DMS153 treated with DMSO at 0.1 percent for 48 hours (cell line): ENCODE measurements around the gene TSPAN32.

ENCODE experiments used
- DNase-seq: peaks from one replicate; lab custom pipeline; 2025; ENCODE audit not compliant: unreplicated experiment; lab: John Stamatoyannopoulos, UW

Gene TSPAN32

DNA sequence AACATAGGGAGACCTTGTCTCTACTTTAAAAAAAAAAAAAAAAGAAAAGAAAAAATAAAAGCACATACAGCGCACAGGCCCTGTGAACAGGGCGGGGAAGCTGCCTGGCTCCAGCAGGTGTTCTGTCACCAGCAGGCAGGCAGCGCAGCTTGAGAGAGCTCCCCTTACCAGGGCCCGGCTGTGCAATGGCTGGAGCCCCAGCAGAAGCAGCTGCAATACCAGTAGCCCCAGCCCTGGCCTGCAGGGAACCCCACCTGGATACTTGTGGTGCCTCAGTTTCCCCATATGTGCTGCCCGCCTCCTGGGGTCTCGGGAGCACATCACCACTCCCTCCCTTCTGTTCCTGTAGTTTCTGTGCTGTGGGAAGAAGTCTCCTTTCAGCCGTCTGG, 12.3 kb downstream of the TSPAN32 start:
- DNase-seq, result no peak

DNA sequence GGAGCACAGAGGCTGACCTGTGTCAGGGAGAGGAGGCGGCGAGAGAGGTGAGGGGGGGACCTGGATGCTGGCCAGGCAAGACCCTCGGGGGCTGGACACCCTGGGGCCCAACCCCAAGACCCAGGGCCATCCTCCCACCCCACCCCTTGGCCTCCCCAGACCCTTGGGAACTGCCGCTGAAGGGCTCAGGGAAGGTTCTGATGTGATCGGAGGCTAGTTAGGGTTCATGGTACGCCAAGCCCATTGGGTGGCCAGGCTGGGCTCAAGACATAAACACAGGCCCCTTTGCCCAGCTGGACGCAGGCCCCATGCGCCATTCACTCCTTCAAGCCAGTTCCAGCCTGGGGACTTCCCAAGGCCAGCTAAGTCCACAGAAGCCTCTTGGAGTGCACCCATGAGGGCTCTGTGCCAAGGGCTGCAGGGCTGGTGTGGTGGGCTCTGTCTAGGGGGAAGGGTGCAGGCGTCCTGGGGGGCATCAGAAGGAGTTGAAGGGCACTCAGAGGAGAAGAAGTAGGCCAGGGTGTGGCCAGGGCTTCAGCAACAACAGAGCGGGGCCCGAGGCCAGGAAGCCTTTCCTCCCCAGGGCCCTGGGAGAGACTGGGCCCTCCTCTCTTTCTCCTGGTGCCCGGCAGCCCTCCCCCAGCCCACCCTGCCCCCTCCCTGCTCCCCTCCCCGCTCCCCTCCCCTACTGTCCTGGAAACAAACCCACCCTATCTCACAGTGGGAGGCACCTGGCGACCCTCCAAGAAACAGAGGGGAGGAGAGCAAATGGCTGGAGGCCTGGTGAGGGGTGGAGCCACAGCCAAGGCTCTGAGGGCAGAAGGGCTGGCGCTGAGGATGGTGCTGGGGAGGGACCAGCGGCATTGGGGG, 12.9 kb downstream of the TSPAN32 start:
- DNase-seq, result no peak

- DNase-seq, result no peak
Measured at GRCh38 chr11:2315395-2316168, 13.8 kb downstream of the TSPAN32 start.

DNA sequence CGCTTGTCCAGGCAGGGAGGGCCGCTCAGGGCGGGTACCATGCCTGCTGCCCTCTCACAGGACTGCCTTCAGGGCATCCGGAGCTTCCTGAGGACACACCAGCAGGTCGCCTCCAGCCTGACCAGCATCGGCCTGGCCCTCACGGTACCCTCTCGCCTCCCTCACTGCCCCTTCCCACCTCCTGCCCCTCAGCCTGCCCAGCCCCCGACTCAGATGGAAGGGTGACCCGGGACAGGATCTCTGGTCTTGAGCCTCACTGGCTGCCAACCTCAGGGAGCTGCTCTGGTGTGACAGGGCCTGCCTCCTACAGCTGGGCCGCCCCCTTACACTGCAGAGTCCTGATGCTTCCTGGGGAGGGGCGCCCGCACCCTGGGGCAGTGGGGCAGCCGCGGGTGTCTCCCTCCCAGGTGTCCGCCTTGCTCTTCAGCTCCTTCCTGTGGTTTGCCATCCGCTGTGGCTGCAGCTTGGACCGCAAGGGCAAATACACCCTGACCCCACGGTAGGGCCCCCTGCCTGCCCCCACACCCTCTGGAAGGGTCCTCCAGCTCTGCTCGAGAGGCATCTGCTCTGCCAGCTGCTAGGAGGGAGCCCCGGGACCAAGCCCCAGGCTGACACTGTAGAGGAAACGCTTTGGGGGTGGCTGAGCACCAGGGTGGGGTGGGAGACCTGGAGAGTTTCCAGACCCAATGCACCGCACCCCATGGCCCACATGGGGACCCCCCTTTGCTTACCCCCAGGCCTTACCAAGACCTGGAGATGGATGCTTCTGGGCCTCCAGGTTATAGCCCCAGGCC, 14.6 kb downstream of the TSPAN32 start:
- DNase-seq, result no peak

- no peak for DNase-seq
Measured at GRCh38 chr11:2316963-2317244, 15.1 kb downstream of the TSPAN32 start.

DNA sequence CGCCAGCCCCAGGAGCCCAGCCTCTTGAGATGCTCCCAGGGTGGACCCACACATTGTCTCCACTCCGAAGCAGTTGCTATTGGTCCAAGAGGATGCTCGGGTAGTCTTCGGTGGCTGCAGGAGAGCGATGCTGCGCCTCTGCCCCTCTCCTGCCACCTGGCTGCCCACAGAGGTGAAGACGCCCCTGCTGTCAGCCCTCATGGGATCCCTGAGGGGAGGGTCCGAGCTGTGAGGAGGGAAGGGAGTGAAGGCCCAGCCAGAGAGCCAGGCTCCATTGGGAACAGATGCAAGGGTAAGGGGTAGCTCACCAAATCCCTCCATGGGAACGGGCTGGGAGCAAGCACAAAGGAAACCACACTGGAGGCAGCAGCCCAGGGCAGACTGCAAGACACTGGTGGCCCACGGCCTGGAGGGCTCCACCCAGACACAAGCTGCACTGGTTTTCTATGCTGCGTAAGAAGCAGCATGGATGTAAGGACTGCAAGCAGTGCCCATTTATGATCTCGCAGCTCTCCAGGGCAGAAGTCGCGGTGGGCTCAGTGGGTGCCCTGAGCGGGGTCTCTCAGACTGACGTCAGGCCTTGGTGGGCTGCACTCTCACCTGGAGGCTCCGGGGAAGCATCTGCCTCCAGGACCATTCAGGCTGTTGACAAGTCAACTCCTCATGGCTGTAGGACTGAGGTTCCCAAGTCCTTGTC, 15.7 kb downstream of the TSPAN32 start:
- DNase-seq, result no peak

GRCh38 chr11:2318123-2318522, 16.3 kb downstream of the TSPAN32 start:
- DNase-seq, result no peak

GRCh38 chr11:2318707-2319106, 16.9 kb downstream of the TSPAN32 start:
- no peak for DNase-seq

DNA sequence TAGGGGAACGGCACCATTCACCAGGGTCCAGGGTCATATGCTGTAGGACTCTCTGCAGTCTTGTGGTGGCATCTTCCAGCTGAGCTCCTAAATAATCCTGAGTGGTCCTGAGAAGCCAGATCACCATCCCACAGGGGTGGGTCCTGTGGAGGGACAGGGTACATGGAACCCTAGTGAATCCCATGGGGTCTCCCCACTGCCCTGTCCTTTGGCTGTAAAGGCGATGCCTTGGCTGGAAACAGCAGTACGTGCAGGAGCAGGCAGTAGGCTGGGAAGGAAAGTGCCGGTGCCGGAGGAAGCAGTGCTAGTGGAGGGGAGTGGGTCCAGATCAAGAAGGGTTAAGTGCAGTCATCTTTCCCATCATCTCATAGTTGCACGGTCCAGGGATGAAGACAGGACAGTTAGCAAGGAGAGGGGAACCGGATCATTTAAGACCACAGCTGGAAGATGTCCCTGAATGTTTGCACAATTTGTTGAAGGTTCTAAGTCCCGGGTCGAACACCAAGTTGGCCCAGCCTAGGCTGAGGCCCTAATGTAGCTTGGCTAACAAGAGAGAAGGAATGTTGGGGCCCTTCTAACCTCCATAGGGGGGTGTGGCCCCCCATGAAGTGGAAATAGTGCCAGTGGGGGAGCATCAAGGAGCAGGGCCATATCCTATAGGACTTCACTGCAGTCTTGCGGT, 18.1 kb downstream of the TSPAN32 start:
- DNase-seq, result no peak

GRCh38 chr11:2320568-2321310, 18.9 kb downstream of the TSPAN32 start:
- no peak for DNase-seq

- DNase-seq, result no peak
Measured at GRCh38 chr11:2321311-2321683, 19.5 kb downstream of the TSPAN32 start.

DNA sequence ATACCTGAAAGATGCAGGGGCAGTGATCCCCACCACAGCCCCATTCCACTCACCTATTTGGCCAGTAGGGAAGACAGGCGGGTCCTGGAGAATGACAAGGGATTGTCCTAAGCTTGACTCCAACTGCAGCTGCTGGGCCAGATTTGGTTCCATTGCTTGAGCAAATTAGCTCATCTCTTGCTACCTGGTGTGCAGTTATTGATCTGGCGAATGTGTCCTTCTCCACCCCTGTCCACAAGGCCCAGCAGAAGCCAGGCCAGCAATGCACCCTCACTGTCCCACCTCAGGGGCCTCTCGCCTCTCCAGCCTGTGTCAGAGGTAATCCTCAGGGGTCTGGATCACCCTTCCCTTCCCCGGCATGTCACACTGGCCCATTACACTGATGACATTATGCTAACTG, 23.3 kb downstream of the TSPAN32 start:
- no peak for DNase-seq

DNA sequence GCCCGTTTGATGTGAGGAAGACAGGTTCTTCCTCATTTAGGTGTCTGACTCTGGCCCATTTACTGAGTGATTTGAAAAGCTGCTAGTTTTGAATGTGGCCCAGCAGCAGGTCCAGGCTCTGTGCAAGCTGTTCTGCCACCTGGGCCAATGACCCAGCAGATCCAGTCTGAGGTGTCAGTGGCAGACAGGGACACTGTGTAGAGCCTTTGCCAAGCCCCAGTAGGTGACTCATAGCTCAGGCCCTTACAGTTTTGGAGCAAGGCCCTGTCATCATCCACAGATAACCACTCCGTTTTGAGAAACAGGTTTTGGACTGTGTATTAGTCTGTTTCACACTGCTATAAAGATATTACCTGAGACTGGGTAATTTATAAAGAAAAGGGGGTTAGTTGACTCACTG, 23.9 kb downstream of the TSPAN32 start:
- DNase-seq, result no peak

DNA sequence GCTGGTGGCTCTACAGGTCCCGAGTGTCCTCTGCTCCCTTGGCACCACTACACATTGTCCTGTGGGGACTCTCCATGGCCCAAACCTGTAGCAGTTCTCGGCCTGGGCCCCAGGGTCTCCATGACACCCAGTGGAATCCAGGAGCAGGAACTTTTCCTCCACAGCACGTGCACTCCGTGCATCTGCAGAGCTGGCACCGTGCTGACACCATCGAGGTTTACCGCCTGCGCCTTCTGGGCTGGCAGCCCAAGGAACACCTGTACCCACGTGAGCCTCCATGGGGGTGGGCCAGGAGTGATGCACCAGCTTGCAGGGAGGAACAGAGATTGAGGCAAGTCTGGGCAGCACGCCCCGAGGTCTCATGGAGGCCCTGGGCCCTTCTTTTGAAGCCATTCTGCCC, 25.2 kb downstream of the TSPAN32 start:
- no peak for DNase-seq

- no peak for DNase-seq
Measured at GRCh38 chr11:2328021-2328420, 26.2 kb downstream of the TSPAN32 start.

GRCh38 chr11:2328656-2329354, 27.0 kb downstream of the TSPAN32 start:
- DNase-seq, result no peak

DNA sequence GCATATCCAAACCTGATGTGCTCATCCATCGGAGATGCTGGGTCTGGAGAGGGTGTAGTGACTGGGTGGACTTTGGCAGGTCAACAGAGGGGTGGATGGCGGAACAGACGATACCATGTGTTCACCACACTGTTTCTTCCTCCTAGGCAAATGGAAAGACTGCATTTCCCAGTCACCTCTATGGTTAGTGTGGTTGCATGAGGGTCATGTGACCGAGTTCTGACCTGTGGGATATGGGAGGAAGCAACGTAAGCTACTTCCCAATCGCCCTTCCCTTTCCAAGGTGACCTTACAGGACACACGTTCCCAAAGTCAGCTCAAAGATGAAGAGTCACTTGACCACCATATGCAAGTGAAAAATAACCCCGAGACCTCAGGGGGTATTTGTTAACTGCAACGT, 27.7 kb downstream of the TSPAN32 start:
- DNase-seq, result no peak

- DNase-seq, result no peak
Measured at GRCh38 chr11:2330696-2331095, 28.9 kb downstream of the TSPAN32 start.

DNA sequence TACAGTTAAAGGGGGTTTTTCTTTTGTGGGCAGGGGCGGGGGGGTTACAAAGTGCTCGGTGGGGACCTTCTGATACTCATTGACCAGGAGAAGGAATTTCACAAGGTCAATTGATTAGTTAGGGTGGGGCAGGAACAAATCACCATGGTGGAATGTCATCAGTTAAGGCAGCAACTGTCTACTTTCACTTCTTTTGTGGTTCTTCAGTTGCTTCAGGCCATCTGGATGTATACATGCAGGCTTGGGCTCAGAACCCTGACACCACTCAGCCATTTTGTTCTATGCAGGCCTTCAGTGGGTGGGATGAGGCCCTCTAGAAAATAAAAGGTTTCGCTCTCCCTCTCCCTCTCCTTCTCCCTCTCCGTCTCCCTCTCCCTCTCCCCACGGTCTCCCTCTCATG, 29.6 kb downstream of the TSPAN32 start:
- no peak for DNase-seq
